ENCODE data around the gene OGFOD3.

Gene OGFOD3

GRCh38 chr17:82445542-82445941 lies 27.2 kb upstream of the OGFOD3 start:
- Histone ChIP-seq H3K9ac (ENCODE audit: low read length) (no peak overlapping the region), H3K4me3 (ENCODE audit: low read length) (no peak overlapping the region), H3K79me2 (ENCODE audit: low read length) (peaks cover 44% of the 10 kb centered on the region), H3K27ac (ENCODE audit: low read length) (no peak overlapping the region), H3K36me3 (replicated peaks; ENCODE audit: low read depth, low read length) (peaks cover 58% of the 10 kb centered on the region), H2AFZ (ENCODE audit: low read depth, low read length) (no peak overlapping the region), H3K9me3 (ENCODE audit: insufficient read depth, low read length) (no peaks in the 10 kb centered on the region), H3K4me2 (ENCODE audit: low read length) (no peak overlapping the region), H4K20me1 (ENCODE audit: insufficient read depth, low read length) (peaks cover 47% of the 10 kb centered on the region), H3K4me1 (ENCODE audit: low read length) (peaks cover 20% of the 10 kb centered on the region), H3K27me3 (ENCODE audit: low read depth, low read length) (no peaks in the 10 kb centered on the region)
- TF ChIP-seq CTCF (IDR thresholded peaks at IDR 0.05; ENCODE audit: low read depth, low read length), result no peak
- TF ChIP-seq EZH2phosphoT487 (IDR thresholded peaks at IDR 0.05; ENCODE audit: low read depth), result no peak

- no peaks in the 10 kb centered on the region for H3K9me3 ChIP-seq (ENCODE audit: insufficient read depth, low read length)
- H3K9ac ChIP-seq (ENCODE audit: low read length), result no peak overlapping the region
- no peak overlapping the region for H3K27ac ChIP-seq (ENCODE audit: low read length)
- peaks cover 25% of the 10 kb centered on the region for H3K4me1 ChIP-seq (ENCODE audit: low read length)
- TF ChIP-seq CTCF (IDR thresholded peaks at IDR 0.05; ENCODE audit: low read depth, low read length), result no peak
- H3K27me3 ChIP-seq (ENCODE audit: low read depth, low read length), result no peaks in the 10 kb centered on the region
- no peak overlapping the region for H2AFZ ChIP-seq (ENCODE audit: low read depth, low read length)
- no peak overlapping the region for H3K4me3 ChIP-seq (ENCODE audit: low read length)
- peaks cover 40% of the 10 kb centered on the region for H3K79me2 ChIP-seq (ENCODE audit: low read length)
- H3K36me3 ChIP-seq (replicated peaks; ENCODE audit: low read depth, low read length), result peaks cover 58% of the 10 kb centered on the region
- H4K20me1 ChIP-seq (ENCODE audit: insufficient read depth, low read length), result peaks cover 47% of the 10 kb centered on the region
- H3K4me2 ChIP-seq (ENCODE audit: low read length), result no peak overlapping the region
These were observed 26.6 kb upstream of the OGFOD3 start for GRCh38 chr17:82444941-82445521.

- Histone ChIP-seq H3K36me3 (replicated peaks; ENCODE audit: low read depth, low read length) (peaks cover 58% of the 10 kb centered on the region), H2AFZ (ENCODE audit: low read depth, low read length) (no peak overlapping the region), H3K79me2 (ENCODE audit: low read length) (peaks cover 36% of the 10 kb centered on the region)
These were observed 26.0 kb upstream of the OGFOD3 start for GRCh38 chr17:82444284-82444893.

More at GRCh38 chr17:82444284-82444893, 26.0 kb upstream of the OGFOD3 start:
- H4K20me1 ChIP-seq (ENCODE audit: insufficient read depth, low read length), result peaks cover 47% of the 10 kb centered on the region
- H3K9ac ChIP-seq (ENCODE audit: low read length), result no peak overlapping the region
- H3K27me3 ChIP-seq (ENCODE audit: low read depth, low read length), result no peaks in the 10 kb centered on the region
- peaks cover 25% of the 10 kb centered on the region for H3K4me1 ChIP-seq (ENCODE audit: low read length)
- no peak overlapping the region for H3K27ac ChIP-seq (ENCODE audit: low read length)
- TF ChIP-seq CTCF (IDR thresholded peaks at IDR 0.05; ENCODE audit: low read depth, low read length), result no peak
- no peak for TF ChIP-seq EZH2phosphoT487 (IDR thresholded peaks at IDR 0.05; ENCODE audit: low read depth)
- no peak overlapping the region for H3K4me2 ChIP-seq (ENCODE audit: low read length)
- no peak overlapping the region for H3K4me3 ChIP-seq (ENCODE audit: low read length)
- H3K9me3 ChIP-seq (ENCODE audit: insufficient read depth, low read length), result no peaks in the 10 kb centered on the region
